ENCODE measurements around the gene ERBIN.

ERBIN gene

GRCh38 chr5:66002415-66002814, 76.0 kb downstream of the ERBIN start:
- H3K4me3 ChIP-seq (ENCODE audit: low read depth, low read length), result no peak overlapping the region
- no peak for TF ChIP-seq CTCF (IDR thresholded peaks at IDR 0.05; ENCODE audit: control insufficient read depth, extremely low read depth, insufficient read depth)
- no peak for DNase-seq (ENCODE audit: low read depth)

- H3K4me3 ChIP-seq (ENCODE audit: low read depth, low read length), result no peak overlapping the region
- DNase-seq (ENCODE audit: low read depth), result no peak
- no peak for TF ChIP-seq CTCF (IDR thresholded peaks at IDR 0.05; ENCODE audit: control insufficient read depth, extremely low read depth, insufficient read depth)
These were observed 77.8 kb downstream of the ERBIN start for GRCh38 chr5:66004216-66004615.

GRCh38 chr5:66009277-66009676, 82.9 kb downstream of the ERBIN start:
- no peak for TF ChIP-seq CTCF (IDR thresholded peaks at IDR 0.05; ENCODE audit: control insufficient read depth, extremely low read depth, insufficient read depth)
- DNase-seq (ENCODE audit: low read depth), result no peak
- no peak overlapping the region for H3K4me3 ChIP-seq (ENCODE audit: low read depth, low read length)

- no peak for DNase-seq (ENCODE audit: low read depth)
- no peak overlapping the region for H3K4me3 ChIP-seq (ENCODE audit: low read depth, low read length)
- TF ChIP-seq CTCF (IDR thresholded peaks at IDR 0.05; ENCODE audit: control insufficient read depth, extremely low read depth, insufficient read depth), result no peak
These were observed 84.1 kb downstream of the ERBIN start for GRCh38 chr5:66010476-66010875.

- H3K4me3 ChIP-seq (ENCODE audit: low read depth, low read length), result no peak overlapping the region
- no peak for TF ChIP-seq CTCF (IDR thresholded peaks at IDR 0.05; ENCODE audit: control insufficient read depth, extremely low read depth, insufficient read depth)
- DNase-seq (ENCODE audit: low read depth), result no peak
These were observed 85.9 kb downstream of the ERBIN start for GRCh38 chr5:66012271-66012670.

GRCh38 chr5:66013397-66013796, 87.0 kb downstream of the ERBIN start:
- no peak for TF ChIP-seq CTCF (IDR thresholded peaks at IDR 0.05; ENCODE audit: control insufficient read depth, extremely low read depth, insufficient read depth)
- no peak for DNase-seq (ENCODE audit: low read depth)
- H3K4me3 ChIP-seq (ENCODE audit: low read depth, low read length), result no peak overlapping the region

GRCh38 chr5:66013906-66014305, 87.5 kb downstream of the ERBIN start:
- TF ChIP-seq CTCF (IDR thresholded peaks at IDR 0.05; ENCODE audit: control insufficient read depth, extremely low read depth, insufficient read depth), result no peak
- no peak overlapping the region for H3K4me3 ChIP-seq (ENCODE audit: low read depth, low read length)

More at GRCh38 chr5:66013906-66014305, 87.5 kb downstream of the ERBIN start:
- DNase-seq (ENCODE audit: low read depth), result no peak
